ENCODE results near the gene PMPCA.

- no peak for TF ChIP-seq CTCF (conservative IDR thresholded peaks at IDR 0.05; ENCODE audit: low read length)
- TF ChIP-seq EZH2phosphoT487 (IDR thresholded peaks at IDR 0.05; ENCODE audit: borderline replicate concordance, low read depth, low read length): no peak
These were observed 33.6 kb downstream of the PMPCA start for GRCh38 chr9:136444102-136444501.
